Endothelial cell of umbilical vein (primary cell): ENCODE results near the gene TBX1. TPM values are rescaled to one million over a fixed set of nuclear protein-coding genes. Genes with fewer than 3 reads are reported as not detected.

Experiments used
- BruUV-seq: library from RNA; stranded (reverse); fragments of 400-500 nt; replicated peaks from 2 replicates; lab custom pipeline; 2021; lab: Mats Ljungman, UMichigan
- CTCF ChIA-PET: fragments of 300-600, 350-600 bp; sonication (Branson Sonifier 250); formaldehyde crosslinking; loops from one replicate; lab custom pipeline; 2021; ENCODE audit warnings: antibody characterized with exemption, inconsistent platforms; lab: Charles Lee
- POLR2A ChIA-PET: fragments of 300-600, 350-600 bp; sonication (Branson Sonifier 250); formaldehyde crosslinking; loops from one replicate; lab custom pipeline; 2021; ENCODE audit warnings: antibody characterized with exemption, inconsistent platforms; lab: Charles Lee
- DNase-seq: peaks from one replicate; pipeline ENCODE4 v3.0.0-alpha.2; 2011; ENCODE audit warnings: low read depth, low spot score
- FAIRE-seq: peaks from 2 replicates; lab custom pipeline; 2011; peaks lifted over from hg19 to GRCh38; lab: Jason Lieb, UNC
- H2AFZ ChIP-seq: 2 replicates; pipeline ENCODE4 v1.6.0; 2012; ENCODE audit warnings: low read depth, low read length, control low read depth, inconsistent platforms
- H3K27ac ChIP-seq: 2 replicates; pipeline ENCODE4 v1.5.1; 2011; ENCODE audit warnings: low read depth, mild to moderate bottlenecking, control low read depth, low read length, moderate library complexity; ENCODE audit not compliant: insufficient read depth
- H3K27me3 ChIP-seq, 2 experiments: 2 replicates each; pipeline versions ENCODE4 v1.6.0 to v1.6.1; 2011; ENCODE audit warnings: low read length in 2 of 2, mixed read lengths in 1 of 2; ENCODE audit not compliant: control insufficient read depth in 2 of 2, insufficient read depth in 2 of 2
- H3K36me3 ChIP-seq, 2 experiments: 2 replicates in 1 of 2; 3 replicates in 1 of 2; pipeline ENCODE4 v1.5.1; 2011; ENCODE audit warnings: low read length in 2 of 2, mild to moderate bottlenecking in 1 of 2, moderate library complexity in 1 of 2; ENCODE audit not compliant: control insufficient read depth in 2 of 2, insufficient read depth in 2 of 2; ENCODE audit errors: extremely low read depth in 1 of 2
- H3K4me1 ChIP-seq: 3 replicates; pipeline ENCODE4 v1.5.1; 2011; ENCODE audit warnings: mild to moderate bottlenecking, low read length; ENCODE audit not compliant: control insufficient read depth, insufficient read depth; ENCODE audit errors: extremely low read depth
- H3K4me2 ChIP-seq: 2 replicates; pipeline ENCODE4 v1.6.1; 2011; ENCODE audit warnings: low read length, control low read depth, mixed read lengths; ENCODE audit not compliant: insufficient read depth
- H3K4me3 ChIP-seq, 3 experiments: fragments of 200-600 bp in 1 of 3; sonication (generic), shearing (Covaris generic) in 1 of 3; replicated peaks in 1 of 3; 2 replicates each; pipeline ENCODE4 v1.5.1; 2011 to 2016; ENCODE audit warnings: control low read depth in 3 of 3, low read length in 3 of 3, mild to moderate bottlenecking in 2 of 3, inconsistent platforms in 1 of 3, low read depth in 1 of 3, moderate library complexity in 1 of 3; ENCODE audit not compliant: insufficient read depth in 1 of 3
- H3K79me2 ChIP-seq: 2 replicates; pipeline ENCODE4 v1.6.0; 2012; ENCODE audit warnings: low read length, inconsistent platforms; ENCODE audit not compliant: control insufficient read depth, insufficient read depth
- H3K9ac ChIP-seq: replicated peaks from 2 replicates; pipeline ENCODE3; 2011; ENCODE audit warnings: low read length, control low read depth; ENCODE audit not compliant: insufficient read depth; ENCODE audit errors: extremely low read depth
- H3K9me1 ChIP-seq: replicated peaks from 3 replicates; pipeline ENCODE4 v1.6.0; 2011; ENCODE audit warnings: mild to moderate bottlenecking, low read length; ENCODE audit not compliant: control insufficient read depth, insufficient read depth; ENCODE audit errors: extremely low read depth
- H3K9me3 ChIP-seq: replicated peaks from 2 replicates; pipeline ENCODE4 v1.5.1; 2012; ENCODE audit warnings: low read length, inconsistent platforms; ENCODE audit not compliant: control insufficient read depth, insufficient read depth
- H4K20me1 ChIP-seq: replicated peaks from 2 replicates; pipeline ENCODE3; 2011; ENCODE audit warnings: mild to moderate bottlenecking, low read length; ENCODE audit not compliant: control insufficient read depth, insufficient read depth; ENCODE audit errors: extremely low read depth
- EZH2 ChIP-seq: IDR thresholded peaks from 2 replicates; pipeline ENCODE4 v1.6.1; 2012; ENCODE audit warnings: borderline replicate concordance, low read depth, mild to moderate bottlenecking, moderate library complexity, low read length, inconsistent platforms; ENCODE audit not compliant: severe bottlenecking
- FOS ChIP-seq: IDR thresholded peaks from 2 replicates; pipeline ENCODE4 v1.6.1; 2011; ENCODE audit warnings: mild to moderate bottlenecking, low read length, moderate library complexity, borderline replicate concordance; ENCODE audit not compliant: insufficient read depth
- GATA2 ChIP-seq: IDR thresholded peaks from 2 replicates; pipeline ENCODE4 v1.7.0; 2011; ENCODE audit warnings: low read depth, mild to moderate bottlenecking, moderate library complexity, mixed read lengths, low read length; ENCODE audit not compliant: insufficient read length, insufficient read depth
- JUN ChIP-seq: IDR thresholded peaks from 2 replicates; pipeline ENCODE4 v1.6.1; 2011; ENCODE audit warnings: borderline replicate concordance, low read depth; ENCODE audit not compliant: insufficient read length, insufficient read depth
- MYC ChIP-seq: IDR thresholded peaks from one replicate; pipeline ENCODE4 v1.6.1; 2011; ENCODE audit warnings: mild to moderate bottlenecking, low read depth, low read length
- POLR2A ChIP-seq: IDR thresholded peaks from 2 replicates; pipeline ENCODE4 v1.6.1; 2012; ENCODE audit warnings: low read depth, mild to moderate bottlenecking, control low read depth, low read length
- POLR2AphosphoS5 ChIP-seq: IDR thresholded peaks from 2 replicates; pipeline ENCODE4 v1.6.1; 2012; ENCODE audit warnings: low read depth, mild to moderate bottlenecking, control low read depth, low read length, moderate library complexity; ENCODE audit not compliant: insufficient read depth
- dilution Hi-C: fragments of 300-500 bp; cut with MboI; formaldehyde crosslinking; loops from one replicate; pipeline ENCODE4 v1.15.0; 2019; ENCODE audit warnings: low sequenced_read_pairs; ENCODE audit not compliant: extremely low pct_ligation_motif_present
- intact Hi-C: fragments of 100-400 bp; cut with micrococcal nuclease; formaldehyde crosslinking; loops from one replicate; pipeline ENCODE4 v1.10.0; 2022
- polyA plus RNA-seq, 4 experiments: library from polyadenylated mRNA; depleted of rRNA in 3 of 4; stranded (reverse) in 3 of 4; unstranded in 1 of 4; fragments of >200 nt; gene quantifications; 2 replicates each; pipeline versions ENCODE4 v1.2.1 to v1.2.3, GENCODE V29; 2011 to 2012; ENCODE audit warnings: missing spikeins in 1 of 4
- total RNA-seq: library from RNA; stranded (reverse); gene quantifications from 2 replicates; pipeline ENCODE4 v1.2.3, GENCODE V29; 2021
- TF ChIP-seq, protein P1 (sequence below): IDR thresholded peaks from 2 replicates; pipeline ENCODE4 v1.6.1; 2011; ENCODE audit not compliant: insufficient read depth, insufficient read length
- TF ChIP-seq, protein P2 (sequence below), 2 donors: IDR thresholded peaks; 1 replicate in 1 of 2; 2 replicates in 1 of 2; pipeline ENCODE4 v1.5.1; 2011; ENCODE audit warnings: low read length in 2 of 2, mild to moderate bottlenecking in 2 of 2, moderate library complexity in 2 of 2, control low read depth in 1 of 2, inconsistent platforms in 1 of 2, low read depth in 1 of 2; ENCODE audit not compliant: insufficient read depth in 1 of 2; ENCODE audit errors: extremely low read depth in 1 of 2

Gene TBX1
- total and polyA plus RNA-seq, 2 donors (not counting 3 experiments of a cell fraction or from before 2014, with no cell fraction given): 11.0 to 30.2 TPM

DNA sequence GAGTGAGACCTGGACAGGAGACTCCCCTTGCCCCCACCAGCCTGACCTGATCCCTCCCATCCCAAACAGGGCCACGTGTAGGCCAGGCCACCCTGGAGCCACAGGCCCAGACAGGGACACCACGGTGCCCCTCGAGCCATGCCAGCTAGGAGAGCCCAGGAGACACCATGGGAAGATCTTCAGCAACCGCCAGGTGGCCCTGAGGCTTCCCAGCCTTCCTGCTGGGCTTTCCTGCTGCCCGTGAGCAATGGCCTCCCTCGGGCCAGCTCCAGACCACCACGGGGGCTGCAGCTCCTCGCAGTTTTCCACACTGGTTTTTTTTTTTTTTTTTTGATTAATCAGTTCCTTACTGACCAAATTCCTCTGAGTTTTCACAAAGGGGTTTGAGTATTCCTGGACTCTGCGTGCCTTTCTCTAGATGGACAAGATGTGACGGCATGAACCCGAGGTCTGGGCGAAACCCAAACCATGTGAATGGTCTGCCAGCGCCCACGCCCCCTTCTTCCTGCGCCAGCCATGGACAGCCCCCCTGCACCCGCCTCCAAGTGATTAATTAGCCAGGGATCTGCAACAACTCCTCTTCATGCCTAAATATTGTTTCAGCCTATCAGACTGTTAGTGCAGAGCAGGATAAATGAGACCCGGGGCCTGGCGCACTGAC lies 40.9 kb downstream of the TBX1 start:
- TF ChIP-seq, protein P1, sequence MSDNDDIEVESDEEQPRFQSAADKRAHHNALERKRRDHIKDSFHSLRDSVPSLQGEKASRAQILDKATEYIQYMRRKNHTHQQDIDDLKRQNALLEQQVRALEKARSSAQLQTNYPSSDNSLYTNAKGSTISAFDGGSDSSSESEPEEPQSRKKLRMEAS: no peak
- TF ChIP-seq GATA2 (no peak), POLR2AphosphoS5 (no peak), MYC (no peak), POLR2A (no peak), EZH2 (no peak), JUN (no peak), FOS (no peak)
- TF ChIP-seq, protein P2, sequence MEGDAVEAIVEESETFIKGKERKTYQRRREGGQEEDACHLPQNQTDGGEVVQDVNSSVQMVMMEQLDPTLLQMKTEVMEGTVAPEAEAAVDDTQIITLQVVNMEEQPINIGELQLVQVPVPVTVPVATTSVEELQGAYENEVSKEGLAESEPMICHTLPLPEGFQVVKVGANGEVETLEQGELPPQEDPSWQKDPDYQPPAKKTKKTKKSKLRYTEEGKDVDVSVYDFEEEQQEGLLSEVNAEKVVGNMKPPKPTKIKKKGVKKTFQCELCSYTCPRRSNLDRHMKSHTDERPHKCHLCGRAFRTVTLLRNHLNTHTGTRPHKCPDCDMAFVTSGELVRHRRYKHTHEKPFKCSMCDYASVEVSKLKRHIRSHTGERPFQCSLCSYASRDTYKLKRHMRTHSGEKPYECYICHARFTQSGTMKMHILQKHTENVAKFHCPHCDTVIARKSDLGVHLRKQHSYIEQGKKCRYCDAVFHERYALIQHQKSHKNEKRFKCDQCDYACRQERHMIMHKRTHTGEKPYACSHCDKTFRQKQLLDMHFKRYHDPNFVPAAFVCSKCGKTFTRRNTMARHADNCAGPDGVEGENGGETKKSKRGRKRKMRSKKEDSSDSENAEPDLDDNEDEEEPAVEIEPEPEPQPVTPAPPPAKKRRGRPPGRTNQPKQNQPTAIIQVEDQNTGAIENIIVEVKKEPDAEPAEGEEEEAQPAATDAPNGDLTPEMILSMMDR (IDR thresholded peaks at IDR 0.05; ENCODE audit: extremely low read depth in 1 of 2, insufficient read depth in 1 of 2, low read depth in 1 of 2, low read length in 2 of 2): no peak
- intact Hi-C loops (loop anchor here (2.0 kb wide), 1 partner anchor 71 kb away; no protein-coding TSS in a partner anchor), dilution Hi-C loops (no loop called here)
- Histone ChIP-seq H3K4me1 (peaks cover 9% of the 10 kb centered on the region), H3K9ac (no peak overlapping the region), H3K4me2 (no peak overlapping the region), H3K27me3 (no peaks in the 10 kb centered on the region), H3K9me1 (no peaks in the 10 kb centered on the region), H4K20me1 (no peaks in the 10 kb centered on the region), H3K4me3 (no peak overlapping the region), H3K36me3 (no peaks in the 10 kb centered on the region), H3K27ac (no peak overlapping the region), H3K79me2 (no peaks in the 10 kb centered on the region), H3K9me3 (no peaks in the 10 kb centered on the region), H2AFZ (no peak overlapping the region)
- ChIA-PET POLR2A (interaction anchor here (0.7 kb wide), 1 partner anchor 19 kb away, joined by 4 read pairs; no protein-coding TSS in a partner anchor), CTCF (interaction anchor here (1.0 to 3.2 kb wide), 12 partner anchors 10 to 109 kb away, joined by 3 to 25 read pairs (median 4); no protein-coding TSS in a partner anchor)
- FAIRE-seq (no peak), DNase-seq (no peak)
- no TSS peak for BruUV-seq
